Immature natural killer cell (primary cell): ENCODE measurements around the gene PNPLA1. TPM values are rescaled to one million over a fixed set of nuclear protein-coding genes. Genes with fewer than 3 reads are reported as not detected.

Source experiments
- DNase-seq, 3 donors: peaks; one replicate each; pipeline ENCODE4 v3.0.0; 2022; ENCODE audit warnings: mixed read lengths in 1 of 3
- H3K27ac Mint-ChIP-seq, 6 donors: one replicate each; pipeline ENCODE4 v1.8.0; 2020; ENCODE audit warnings: mixed read lengths in 6 of 6, mild to moderate bottlenecking in 5 of 6, inconsistent platforms in 4 of 6, moderate library complexity in 3 of 6
- H3K27me3 Mint-ChIP-seq, 3 donors: one replicate each; pipeline ENCODE4 v1.8.0; 2020 to 2021; ENCODE audit warnings: low read depth in 3 of 3, mild to moderate bottlenecking in 3 of 3, mixed read lengths in 3 of 3, moderate library complexity in 3 of 3, inconsistent platforms in 1 of 3
- H3K36me3 Mint-ChIP-seq, 3 donors: one replicate each; pipeline ENCODE4 v1.8.0; 2020; ENCODE audit warnings: mixed read lengths in 3 of 3, inconsistent platforms in 2 of 3, mild to moderate bottlenecking in 2 of 3
- H3K4me1 Mint-ChIP-seq, 2 donors: one replicate each; pipeline ENCODE4 v1.8.0; 2020; ENCODE audit warnings: inconsistent platforms in 2 of 2, mild to moderate bottlenecking in 2 of 2, mixed read lengths in 2 of 2, moderate library complexity in 1 of 2
- H3K4me3 Mint-ChIP-seq, 5 donors: one replicate each; pipeline ENCODE4 v1.8.0; 2020; ENCODE audit warnings: mild to moderate bottlenecking in 5 of 5, mixed read lengths in 5 of 5, inconsistent platforms in 3 of 5, moderate library complexity in 3 of 5
- H3K9me3 Mint-ChIP-seq, 6 donors: one replicate each; pipeline ENCODE4 v1.8.0; 2020; ENCODE audit warnings: mild to moderate bottlenecking in 6 of 6, mixed read lengths in 6 of 6, inconsistent platforms in 4 of 6, moderate library complexity in 3 of 6
- polyA plus RNA-seq, 3 donors: library from polyadenylated mRNA; unstranded; fragments of 300-500 nt; fragmentation: Illumina TruSeq; gene quantifications; one replicate each; pipeline ENCODE4 v1.2.3, GENCODE V29; 2021

Gene PNPLA1
- polyA plus RNA-seq, 3 donors from 2014 or later = not detected

GRCh38 chr6:36263390-36264000 lies 6.4 kb upstream of the PNPLA1 start:
- Mint-ChIP-seq H3K27ac (no peak overlapping the region), H3K9me3 (no peaks in the 10 kb centered on the region), H3K27me3 (peaks cover 0 to 12% (median 11%) of the 10 kb centered on the region in 3 donors), H3K36me3 (peaks cover 0 to 8% (median 0%) of the 10 kb centered on the region in 3 donors), H3K4me3 (no peak overlapping the region), H3K4me1 (no peaks in the 10 kb centered on the region)
- DNase-seq = no peak

DNA sequence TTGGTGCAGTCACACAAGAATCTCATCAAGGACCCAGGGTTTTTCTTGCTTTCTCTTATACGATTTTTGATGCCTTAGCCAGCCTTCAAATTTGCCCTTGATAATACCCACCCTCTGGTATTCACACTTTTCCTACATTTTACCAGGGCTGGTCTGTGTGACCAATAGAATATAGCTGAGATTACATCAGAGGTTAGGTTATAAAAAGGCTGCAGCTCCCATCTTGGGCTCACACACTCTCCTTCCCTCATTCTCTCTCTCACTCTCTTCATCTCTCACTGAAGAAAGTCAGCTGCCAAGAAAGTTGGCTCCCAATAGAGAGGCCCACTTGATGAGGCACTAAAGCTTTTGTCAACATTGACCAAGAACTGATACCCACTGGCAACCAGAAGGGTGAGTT lies 4.1 kb upstream of the PNPLA1 start:
- DNase-seq = no peak
- Mint-ChIP-seq H3K27ac (no peak overlapping the region), H3K36me3 (peaks cover 0 to 8% (median 0%) of the 10 kb centered on the region in 3 donors), H3K27me3 (peaks cover 0 to 14% (median 12%) of the 10 kb centered on the region in 3 donors), H3K9me3 (no peaks in the 10 kb centered on the region), H3K4me1 (no peaks in the 10 kb centered on the region), H3K4me3 (no peak overlapping the region)

DNA sequence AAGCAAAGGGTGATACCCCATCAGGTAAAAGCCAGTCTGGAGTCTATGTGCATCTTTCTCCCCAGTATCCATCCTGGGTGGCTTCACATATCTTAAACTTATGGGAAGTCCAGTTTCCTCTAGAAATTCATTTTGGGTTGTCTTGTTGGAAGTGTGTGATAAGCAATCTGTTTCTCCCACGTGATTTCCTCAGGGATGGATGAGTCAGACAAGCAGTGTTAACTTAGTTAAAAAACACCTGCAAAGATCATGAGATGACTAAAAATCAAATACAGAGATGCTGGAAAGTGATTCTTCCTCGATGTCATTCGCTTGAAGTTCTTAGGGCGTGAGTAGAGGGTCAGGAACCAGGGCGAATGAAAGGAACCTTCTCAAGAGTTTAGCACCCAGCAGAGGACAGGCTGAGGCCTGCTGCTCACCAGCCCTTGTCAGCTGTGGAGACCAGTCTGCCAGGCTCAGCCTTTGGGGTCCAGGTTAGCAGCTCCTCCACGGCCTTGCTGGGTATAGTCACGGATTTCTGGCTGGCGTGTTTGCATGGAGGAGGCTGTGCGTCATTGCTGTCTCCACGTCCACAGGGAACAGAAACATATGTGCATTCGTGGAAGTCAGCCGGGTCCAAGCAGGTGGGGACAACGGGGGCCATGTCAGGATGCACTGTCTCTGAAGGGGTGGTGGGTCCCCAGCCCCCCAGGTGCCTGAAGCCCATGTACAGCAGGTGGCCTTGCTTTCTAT lies 2.8 kb upstream of the PNPLA1 start:
- H3K36me3 Mint-ChIP-seq = peaks cover 0 to 8% (median 0%) of the 10 kb centered on the region in 3 donors
- peaks cover 0 to 12% (median 12%) of the 10 kb centered on the region in 3 donors for H3K27me3 Mint-ChIP-seq
- no peak overlapping the region for H3K4me3 Mint-ChIP-seq
- no peaks in the 10 kb centered on the region for H3K9me3 Mint-ChIP-seq
- no peak overlapping the region for H3K27ac Mint-ChIP-seq
- H3K4me1 Mint-ChIP-seq = no peaks in the 10 kb centered on the region
- DNase-seq = no peak

- Mint-ChIP-seq H3K4me1 (no peaks in the 10 kb centered on the region), H3K27ac (peak overlapping the region in 1 of 6 donors; percentile 27), H3K4me3 (no peak overlapping the region), H3K9me3 (no peaks in the 10 kb centered on the region), H3K27me3 (peaks cover 0 to 15% (median 7%) of the 10 kb centered on the region in 3 donors), H3K36me3 (peaks cover 0 to 8% (median 0%) of the 10 kb centered on the region in 3 donors)
- no peak for DNase-seq
Observed at GRCh38 chr6:36267731-36268477, 2.0 kb upstream of the PNPLA1 start.

DNA sequence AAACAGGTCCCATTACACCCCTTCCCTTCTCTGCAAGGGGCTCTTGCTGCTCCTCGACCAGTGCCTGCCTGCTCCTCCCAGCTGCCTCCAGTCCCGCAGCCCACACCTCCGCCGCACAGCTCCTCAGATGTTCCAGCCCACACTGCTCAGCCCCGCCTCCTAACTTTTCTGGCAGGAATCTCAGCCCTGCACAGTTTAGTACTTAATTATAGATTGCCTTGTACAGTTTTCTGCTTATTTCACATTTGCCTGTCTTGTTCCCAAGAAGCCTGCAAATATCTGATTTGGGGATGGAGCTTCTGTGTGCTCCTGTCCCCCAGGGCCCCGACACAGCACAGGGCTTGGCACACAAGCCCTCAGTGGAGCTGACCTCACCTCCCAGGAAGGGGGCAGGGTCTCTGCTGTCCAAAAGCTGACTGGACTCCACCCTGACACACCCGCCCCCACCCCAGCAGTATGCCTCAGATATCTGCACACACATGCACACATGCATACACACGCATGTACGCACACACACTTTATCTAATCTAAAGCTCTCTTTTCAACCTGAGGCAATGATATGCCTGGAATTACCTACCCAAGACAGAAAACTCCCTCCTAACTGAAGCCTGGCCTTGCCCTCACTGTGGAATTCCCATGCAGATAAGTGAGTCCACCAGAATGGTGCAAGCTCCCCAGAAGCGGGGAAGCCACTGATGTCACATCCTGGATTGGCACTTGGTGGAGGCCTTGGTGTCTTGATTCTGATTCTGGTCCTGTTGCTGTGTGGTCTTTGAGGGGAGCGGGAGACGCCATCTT lies 1.2 kb upstream of the PNPLA1 start:
- Mint-ChIP-seq H3K27me3 (peaks cover 0 to 16% (median 7%) of the 10 kb centered on the region in 3 donors), H3K4me3 (no peak overlapping the region), H3K36me3 (peaks cover 0 to 8% (median 0%) of the 10 kb centered on the region in 3 donors), H3K9me3 (no peaks in the 10 kb centered on the region), H3K4me1 (no peaks in the 10 kb centered on the region), H3K27ac (peak overlapping the region in 1 of 6 donors; percentile 27)
- DNase-seq = no peak

DNA sequence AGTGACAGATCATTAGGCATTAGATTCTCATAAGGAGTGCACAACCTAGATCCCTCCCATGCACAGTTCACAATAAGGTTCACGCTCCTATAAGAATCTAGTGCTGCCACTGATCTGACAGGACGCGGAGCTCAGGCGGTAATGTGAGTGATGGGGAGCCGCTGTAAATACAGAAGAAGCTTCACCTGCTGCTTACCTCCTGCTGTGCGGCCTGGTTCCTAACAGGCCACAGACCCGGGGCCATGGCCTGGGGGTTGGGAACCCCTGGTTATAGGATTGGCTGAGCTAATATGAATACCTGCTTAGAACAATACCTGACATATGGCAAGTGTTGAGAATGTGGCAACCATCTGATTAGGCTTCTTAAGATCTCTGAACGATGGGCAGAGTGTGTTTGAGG lies 2.4 kb downstream of the PNPLA1 start:
- H3K27me3 Mint-ChIP-seq = peaks cover 4 to 19% (median 4%) of the 10 kb centered on the region in 3 donors

DNA sequence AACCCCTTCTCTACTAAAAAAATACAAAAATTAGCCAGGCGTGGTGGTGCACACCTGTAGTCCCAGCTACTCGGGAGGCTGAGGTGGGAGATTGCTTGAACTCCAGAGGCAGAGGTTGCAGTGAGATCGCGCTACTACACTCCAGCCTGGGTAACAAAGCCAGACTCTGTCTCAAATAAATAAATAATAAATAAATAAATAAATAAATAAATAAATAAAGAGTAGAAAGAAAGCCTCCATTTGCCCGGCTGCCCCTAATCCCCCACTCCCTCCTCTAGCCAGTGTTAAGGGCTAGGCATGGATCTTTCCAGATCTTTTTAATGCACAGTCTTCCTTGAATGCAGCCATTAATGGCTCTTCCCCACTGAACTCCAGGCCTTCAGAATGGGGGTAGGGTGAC lies 3.2 kb downstream of the PNPLA1 start:
- no peaks in the 10 kb centered on the region for H3K4me1 Mint-ChIP-seq
- H3K27ac Mint-ChIP-seq = no peak overlapping the region
- H3K9me3 Mint-ChIP-seq = no peaks in the 10 kb centered on the region
- DNase-seq = no peak
- no peak overlapping the region for H3K4me3 Mint-ChIP-seq
- peaks cover 0 to 3% (median 0%) of the 10 kb centered on the region in 3 donors for H3K36me3 Mint-ChIP-seq
- H3K27me3 Mint-ChIP-seq = peaks cover 3 to 19% (median 4%) of the 10 kb centered on the region in 3 donors

More for the DNA sequence above, 2.4 kb downstream of the PNPLA1 start:
- Mint-ChIP-seq H3K27ac (no peak overlapping the region), H3K9me3 (no peaks in the 10 kb centered on the region), H3K36me3 (peaks cover 0 to 4% (median 0%) of the 10 kb centered on the region in 3 donors), H3K4me3 (no peak overlapping the region), H3K4me1 (no peaks in the 10 kb centered on the region)
- DNase-seq = no peak

- peaks cover 2 to 16% (median 4%) of the 10 kb centered on the region in 3 donors for H3K27me3 Mint-ChIP-seq
Observed at GRCh38 chr6:36273802-36274514, 4.1 kb downstream of the PNPLA1 start.

DNA sequence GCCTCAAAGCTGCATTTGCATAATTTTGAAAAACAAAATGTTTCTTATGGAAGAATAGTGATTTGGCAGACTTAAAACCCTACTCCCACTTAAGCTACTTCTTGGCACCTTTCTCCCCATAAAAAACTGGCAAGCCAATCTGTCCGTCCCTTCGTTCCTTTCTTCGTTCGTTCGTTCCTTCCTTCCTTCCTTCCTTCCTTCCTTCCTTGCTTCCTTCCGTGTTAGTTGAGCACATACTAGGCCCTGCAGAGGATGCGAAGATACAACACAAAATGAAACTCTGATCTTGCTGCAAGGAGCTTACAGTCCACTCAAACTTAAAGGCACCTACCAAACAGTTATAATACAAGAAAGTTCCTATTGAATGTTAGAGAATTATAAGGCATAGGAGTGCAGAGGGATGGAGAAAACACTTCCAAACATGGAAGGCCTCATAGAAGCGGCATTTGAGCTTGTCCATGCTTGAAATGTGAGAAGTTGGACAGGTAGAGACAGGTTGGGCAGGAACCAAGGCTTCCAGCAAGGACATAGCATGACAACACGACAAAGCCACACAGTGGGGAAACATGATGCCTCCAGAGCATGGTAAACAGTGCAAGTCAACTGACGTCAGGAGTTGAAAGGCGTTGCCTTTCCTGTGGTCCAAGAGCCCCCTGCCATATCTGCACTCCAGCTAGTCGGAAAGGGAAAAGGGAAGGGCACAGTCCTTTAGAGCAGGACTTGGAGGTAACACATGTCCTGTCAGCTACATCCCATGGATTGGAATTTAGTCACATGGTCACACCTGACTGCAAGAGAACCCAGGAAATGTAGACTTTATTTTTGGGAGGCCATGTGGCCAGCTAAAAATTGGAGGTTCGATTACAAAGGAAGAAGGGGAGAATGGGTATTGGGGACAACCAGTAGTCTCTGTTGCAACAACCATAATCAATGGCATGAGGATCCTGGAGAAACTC lies 7.0 kb downstream of the PNPLA1 start:
- Mint-ChIP-seq H3K27me3 (peaks cover 4 to 16% (median 8%) of the 10 kb centered on the region in 3 donors), H3K27ac (no peak overlapping the region)

More at GRCh38 chr6:36273802-36274514, 4.1 kb downstream of the PNPLA1 start:
- Mint-ChIP-seq H3K36me3 (peaks cover 0 to 3% (median 0%) of the 10 kb centered on the region in 3 donors), H3K4me1 (no peaks in the 10 kb centered on the region), H3K27ac (no peak overlapping the region), H3K4me3 (no peak overlapping the region), H3K9me3 (no peaks in the 10 kb centered on the region)
- no peak for DNase-seq

GRCh38 chr6:36277946-36278470 lies 8.1 kb downstream of the PNPLA1 start:
- H3K36me3 Mint-ChIP-seq = peaks cover 0 to 3% (median 0%) of the 10 kb centered on the region in 3 donors
- DNase-seq = no peak
- no peaks in the 10 kb centered on the region for H3K4me1 Mint-ChIP-seq
- peaks cover 4 to 13% (median 8%) of the 10 kb centered on the region in 3 donors for H3K27me3 Mint-ChIP-seq
- no peaks in the 10 kb centered on the region for H3K9me3 Mint-ChIP-seq
- H3K27ac Mint-ChIP-seq = no peak overlapping the region
- no peak overlapping the region for H3K4me3 Mint-ChIP-seq

More for the DNA sequence above, 7.0 kb downstream of the PNPLA1 start:
- Mint-ChIP-seq H3K4me3 (no peak overlapping the region), H3K9me3 (no peaks in the 10 kb centered on the region), H3K36me3 (peaks cover 0 to 3% (median 0%) of the 10 kb centered on the region in 3 donors), H3K4me1 (no peaks in the 10 kb centered on the region)
- DNase-seq = no peak

- Mint-ChIP-seq H3K9me3 (no peaks in the 10 kb centered on the region), H3K27me3 (peaks cover 8 to 14% (median 9%) of the 10 kb centered on the region in 3 donors), H3K27ac (no peak overlapping the region), H3K4me3 (no peak overlapping the region), H3K36me3 (peaks cover 0 to 3% (median 0%) of the 10 kb centered on the region in 3 donors), H3K4me1 (no peaks in the 10 kb centered on the region)
- no peak for DNase-seq
Observed at GRCh38 chr6:36280467-36280866, 10.6 kb downstream of the PNPLA1 start.

- H3K27me3 Mint-ChIP-seq = peaks cover 8 to 14% (median 10%) of the 10 kb centered on the region in 3 donors
- H3K36me3 Mint-ChIP-seq = peaks cover 0 to 3% (median 0%) of the 10 kb centered on the region in 3 donors
- no peaks in the 10 kb centered on the region for H3K4me1 Mint-ChIP-seq
Observed at GRCh38 chr6:36280983-36281382, 11.1 kb downstream of the PNPLA1 start.

More at GRCh38 chr6:36280983-36281382, 11.1 kb downstream of the PNPLA1 start:
- Mint-ChIP-seq H3K9me3 (no peaks in the 10 kb centered on the region), H3K27ac (no peak overlapping the region), H3K4me3 (no peak overlapping the region)
- DNase-seq = no peak
